HCT116 (cell line): ENCODE data around the gene HCRTR1. TPM values are rescaled to one million over a fixed set of nuclear protein-coding genes. Genes with fewer than 3 reads are reported as not detected.

Source experiments
- ATAC-seq: fragments of 200-7000 bp; cut with Tn5 transposase; 2 replicates; pipeline ENCODE4 v1.9.1; 2020; ENCODE audit warnings: mild to moderate bottlenecking, moderate library complexity
- BruUV-seq: library from RNA; stranded (reverse); fragments of 400-500 nt; replicated peaks from 2 replicates; lab custom pipeline; 2021; lab: Mats Ljungman, UMichigan
- CTCF ChIA-PET: fragments of 300-600 bp; sonication (Branson Sonifier 250); formaldehyde crosslinking; loops from one replicate; lab custom pipeline; 2021; ENCODE audit warnings: antibody characterized with exemption; lab: Charles Lee
- POLR2A ChIA-PET: fragments of 300-600, 350-600 bp; sonication (Branson Sonifier 250); formaldehyde crosslinking; loops from one replicate; lab custom pipeline; 2021; ENCODE audit warnings: antibody characterized with exemption; lab: Charles Lee
- RAD21 ChIA-PET, 2 experiments: fragments of 300-600 bp; sonication (Branson Sonifier 250); formaldehyde crosslinking; loops; one replicate each; lab custom pipeline; 2023; ENCODE audit warnings: low total read pairs in 2 of 2; ENCODE audit not compliant: uncharacterized antibody in 2 of 2, unreplicated experiment in 2 of 2, low non-redundant PET in 1 of 2; lab: Charles Lee
- DNase-seq: peaks from one replicate; pipeline ENCODE4 v3.0.0-alpha.2; 2010; ENCODE audit warnings: low read depth, low spot score
- H2AFZ ChIP-seq: fragments of 200-600 bp; shearing (Covaris generic), sonication (generic); 2 replicates; pipeline ENCODE4 v1.6.1; 2017; ENCODE audit warnings: low read depth, mixed run types, mixed read lengths, antibody characterized with exemption, low read length; ENCODE audit not compliant: poor library complexity, severe bottlenecking
- H3K27ac ChIP-seq: 2 replicates; pipeline ENCODE4 v1.5.1; 2012; ENCODE audit warnings: low read depth, low read length
- H3K27me3 ChIP-seq: fragments of 200-600 bp; sonication (generic); 2 replicates; pipeline ENCODE4 v1.6.1; 2016; ENCODE audit warnings: mixed run types, low read length, mixed read lengths; ENCODE audit not compliant: insufficient read depth
- H3K36me3 ChIP-seq, 2 experiments: fragments of 200-500 bp in 1 of 2; fragments of 200-600 bp in 1 of 2; sonication (Bioruptor generic) in 1 of 2; sonication (generic) in 1 of 2; 2 replicates each; pipeline versions ENCODE4 v1.5.1 to v1.6.1; 2014 to 2016; ENCODE audit warnings: low read length in 2 of 2, inconsistent platforms in 1 of 2, mixed read lengths in 1 of 2, mixed run types in 1 of 2; ENCODE audit not compliant: insufficient read depth in 2 of 2, control insufficient read depth in 1 of 2
- H3K4me1 ChIP-seq, 2 experiments: fragments of 200-600 bp in 1 of 2; sonication (generic) in 1 of 2; 2 replicates each; pipeline versions ENCODE4 v1.5.1 to v1.6.1; 2012 to 2017; ENCODE audit warnings: low read length in 2 of 2, inconsistent platforms in 1 of 2, mild to moderate bottlenecking in 1 of 2, mixed read lengths in 1 of 2, mixed run types in 1 of 2, moderate library complexity in 1 of 2; ENCODE audit not compliant: insufficient read depth in 2 of 2, control insufficient read depth in 1 of 2
- H3K4me2 ChIP-seq: fragments of 200-600 bp; sonication (generic); 2 replicates; pipeline ENCODE4 v1.6.1; 2017; ENCODE audit warnings: mixed run types, low read length, mixed read lengths
- H3K4me3 ChIP-seq, 2 experiments: fragments of 200-600 bp in 1 of 2; sonication (generic) in 1 of 2; replicated peaks in 1 of 2; 2 replicates each; pipeline ENCODE4 v1.5.1; 2011 to 2016; ENCODE audit warnings: low read length in 2 of 2, control low read depth in 1 of 2, low read depth in 1 of 2, mild to moderate bottlenecking in 1 of 2, mixed read lengths in 1 of 2, mixed run types in 1 of 2
- H3K79me2 ChIP-seq: fragments of 200-600 bp; sonication (generic); 2 replicates; pipeline ENCODE4 v1.6.1; 2017; ENCODE audit warnings: mild to moderate bottlenecking, mixed run types, low read length, moderate library complexity, mixed read lengths; ENCODE audit not compliant: insufficient read depth
- H3K9ac ChIP-seq: fragments of 200-600 bp; sonication (generic); 2 replicates; pipeline ENCODE4 v1.6.1; 2016; ENCODE audit warnings: low read length, mixed read lengths
- H3K9me2 ChIP-seq: fragments of 200-600 bp; sonication (generic), shearing (Covaris generic); 2 replicates; pipeline ENCODE4 v1.6.1; 2017; ENCODE audit warnings: mixed run types, mild to moderate bottlenecking, moderate library complexity; ENCODE audit not compliant: insufficient read depth
- H3K9me3 ChIP-seq, 2 experiments: fragments of 200-500 bp in 1 of 2; fragments of 200-600 bp in 1 of 2; sonication (Bioruptor generic) in 1 of 2; sonication (generic) in 1 of 2; 2 replicates each; pipeline ENCODE4 v1.6.1; 2014 to 2017; ENCODE audit warnings: low read length in 2 of 2, mixed read lengths in 2 of 2, inconsistent platforms in 1 of 2, low read depth in 1 of 2, mild to moderate bottlenecking in 1 of 2, mixed run types in 1 of 2, moderate library complexity in 1 of 2; ENCODE audit not compliant: control insufficient read depth in 1 of 2, insufficient read depth in 1 of 2
- H4K20me1 ChIP-seq: fragments of 200-600 bp; sonication (generic), shearing (Covaris generic); 2 replicates; pipeline ENCODE4 v1.6.1; 2017; ENCODE audit warnings: mixed run types, mild to moderate bottlenecking, moderate library complexity; ENCODE audit not compliant: insufficient read depth
- CBX3 ChIP-seq: IDR thresholded peaks from 2 replicates; pipeline ENCODE4 v1.6.1; 2012; ENCODE audit warnings: low read depth
- CEBPB ChIP-seq: IDR thresholded peaks from 2 replicates; pipeline ENCODE4 v1.6.1; 2012; ENCODE audit warnings: low read depth
- CTCF ChIP-seq, 3 experiments: fragments of 200-600 bp in 1 of 3; sonication (generic) in 1 of 3; IDR thresholded peaks in 2 of 3; conservative IDR thresholded peaks in 1 of 3; 2 replicates each; pipeline ENCODE4 v1.5.1; 2012 to 2017; ENCODE audit warnings: low read depth in 2 of 3, low read length in 2 of 3, antibody characterized with exemption in 1 of 3, borderline replicate concordance in 1 of 3, control low read depth in 1 of 3, mild to moderate bottlenecking in 1 of 3, mixed read lengths in 1 of 3, mixed run types in 1 of 3, moderate library complexity in 1 of 3; ENCODE audit not compliant: insufficient read depth in 1 of 3
- ELF1 ChIP-seq: IDR thresholded peaks from 2 replicates; pipeline ENCODE4 v1.6.1; 2012; ENCODE audit warnings: low read depth, borderline replicate concordance
- FOSL1 ChIP-seq: IDR thresholded peaks from 2 replicates; pipeline ENCODE4 v1.6.1; 2012; ENCODE audit warnings: low read depth
- JUND ChIP-seq: IDR thresholded peaks from 2 replicates; pipeline ENCODE4 v1.6.1; 2012
- MAX ChIP-seq: IDR thresholded peaks from 2 replicates; pipeline ENCODE4 v1.6.1; 2012
- POLR2AphosphoS5 ChIP-seq: IDR thresholded peaks from 2 replicates; pipeline ENCODE4 v1.6.1; 2011; ENCODE audit warnings: mild to moderate bottlenecking, low read depth, low read length, moderate library complexity
- REST ChIP-seq: IDR thresholded peaks from 2 replicates; pipeline ENCODE4 v1.6.1; 2012; ENCODE audit warnings: low read depth
- SIN3A ChIP-seq: IDR thresholded peaks from 2 replicates; pipeline ENCODE4 v1.6.1; 2012; ENCODE audit warnings: low read depth
- SP1 ChIP-seq: IDR thresholded peaks from 2 replicates; pipeline ENCODE4 v1.6.1; 2012; ENCODE audit warnings: low read depth
- TCF7L2 ChIP-seq: IDR thresholded peaks from 2 replicates; pipeline ENCODE4 v1.7.0; 2011; ENCODE audit warnings: borderline replicate concordance, inconsistent platforms; ENCODE audit not compliant: insufficient read depth, insufficient read length; ENCODE audit errors: extremely low read depth
- YY1 ChIP-seq: IDR thresholded peaks from 2 replicates; pipeline ENCODE4 v1.6.1; 2011; ENCODE audit warnings: low read length, low read depth, moderate library complexity, mild to moderate bottlenecking; ENCODE audit not compliant: insufficient replicate concordance; ENCODE audit errors: extremely low read depth
- ZBTB33 ChIP-seq: IDR thresholded peaks from 2 replicates; pipeline ENCODE4 v1.6.1; 2011; ENCODE audit warnings: mild to moderate bottlenecking, low read length, moderate library complexity; ENCODE audit not compliant: insufficient replicate concordance; ENCODE audit errors: extremely low read depth
- ZFX ChIP-seq: fragments of 450-650 bp; IDR thresholded peaks from 2 replicates; pipeline ENCODE4 v1.6.1; 2017
- intact Hi-C: fragments of 100-400 bp; cut with micrococcal nuclease; formaldehyde crosslinking; loops from 2 replicates; pipeline ENCODE4 v1.10.0; 2022
- total RNA-seq: library from RNA; stranded (reverse); gene quantifications from one replicate; pipeline ENCODE4 v1.2.1, GENCODE V29; 2021; ENCODE audit not compliant: unreplicated experiment

Gene HCRTR1
- total RNA-seq, 1 experiment from 2014 or later: not detected

GRCh38 chr1:31621498-31621820 lies 4.0 kb downstream of the HCRTR1 start:
- no peaks in the 10 kb centered on the region for H3K36me3 ChIP-seq
- TF ChIP-seq CTCF (IDR thresholded peaks at IDR 0.05 in 2 of 3, conservative IDR thresholded peaks at IDR 0.05 in 1 of 3; ENCODE audit: borderline replicate concordance in 1 of 3, insufficient read depth in 1 of 3, low read depth in 2 of 3, low read length in 2 of 3) (no peak), ELF1 (no peak), MAX (no peak), FOSL1 (no peak), SIN3A (no peak), TCF7L2 (no peak), CEBPB (no peak), ZFX (no peak), ZBTB33 (no peak), SP1 (no peak), JUND (no peak), YY1 (no peak), POLR2AphosphoS5 (no peak), REST (no peak), CBX3 (no peak)
- TF ChIP-seq, all 23 proteins: peak for 0
- H3K9me2 ChIP-seq: no peaks in the 10 kb centered on the region
- DNase-seq (no peak), ATAC-seq (no peak)
- H3K79me2 ChIP-seq: no peaks in the 10 kb centered on the region
- H4K20me1 ChIP-seq: no peaks in the 10 kb centered on the region
- no peak overlapping the region for H3K4me2 ChIP-seq
- H3K9me3 ChIP-seq: no peaks in the 10 kb centered on the region
- no peaks in the 10 kb centered on the region for H3K27me3 ChIP-seq
- BruUV-seq: no TSS peak
- ChIA-PET RAD21 (no interaction called here), POLR2A (no interaction called here), CTCF (interaction anchor here (1.8 kb wide), 1 partner anchor 12 kb away, joined by 4 read pairs; no protein-coding TSS in a partner anchor)
- H3K4me3 ChIP-seq: no peak overlapping the region
- no peaks in the 10 kb centered on the region; a peak in 1 of 4 replicates for H3K4me1 ChIP-seq
- H3K9ac ChIP-seq: no peak overlapping the region
- H3K27ac ChIP-seq: no peak overlapping the region
- intact Hi-C loops: no loop called here
- no peak overlapping the region for H2AFZ ChIP-seq
